Gastroesophageal sphincter (tissue), 3 donors: ENCODE results near the gene TP53I3.

ENCODE experiments used
- EP300 ChIP-seq: sonication (generic); formaldehyde crosslinking; IDR thresholded peaks from one replicate; pipeline ENCODE4 v1.6.1; 2017; ENCODE audit warnings: antibody characterized with exemption, mild to moderate bottlenecking
- TF ChIP-seq, protein P1 (sequence below), 4 experiments: fragments of 200-600 bp in 2 of 4; fragments of 450-650 bp in 2 of 4; sonication (generic) in 1 of 4; IDR thresholded peaks; one replicate each; pipeline ENCODE4 v1.5.1; 2017 to 2019; ENCODE audit warnings: antibody characterized with exemption in 4 of 4, mild to moderate bottlenecking in 2 of 4, moderate library complexity in 2 of 4

DNA sequence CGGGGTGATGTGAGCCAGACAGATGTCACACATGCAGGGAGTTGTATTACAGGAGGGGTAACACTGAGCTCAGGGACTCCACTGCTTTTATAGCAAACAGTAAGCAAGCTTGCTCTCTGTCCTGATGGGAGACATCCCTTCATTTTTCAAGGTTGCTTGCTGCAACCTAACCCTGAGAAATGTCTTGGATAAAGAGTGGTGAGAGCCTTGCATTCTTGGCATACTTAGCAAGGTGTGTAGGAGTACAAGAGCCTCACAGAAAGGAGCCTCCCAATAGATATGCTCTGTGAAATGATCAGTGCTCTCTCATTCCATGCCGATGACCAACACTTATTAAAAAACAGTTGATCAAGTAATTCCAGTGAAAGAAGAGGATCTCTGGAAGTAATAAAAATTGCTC lies 30.4 kb upstream of the TP53I3 start:
- no peak for TF ChIP-seq EP300
- TF ChIP-seq, protein P1, sequence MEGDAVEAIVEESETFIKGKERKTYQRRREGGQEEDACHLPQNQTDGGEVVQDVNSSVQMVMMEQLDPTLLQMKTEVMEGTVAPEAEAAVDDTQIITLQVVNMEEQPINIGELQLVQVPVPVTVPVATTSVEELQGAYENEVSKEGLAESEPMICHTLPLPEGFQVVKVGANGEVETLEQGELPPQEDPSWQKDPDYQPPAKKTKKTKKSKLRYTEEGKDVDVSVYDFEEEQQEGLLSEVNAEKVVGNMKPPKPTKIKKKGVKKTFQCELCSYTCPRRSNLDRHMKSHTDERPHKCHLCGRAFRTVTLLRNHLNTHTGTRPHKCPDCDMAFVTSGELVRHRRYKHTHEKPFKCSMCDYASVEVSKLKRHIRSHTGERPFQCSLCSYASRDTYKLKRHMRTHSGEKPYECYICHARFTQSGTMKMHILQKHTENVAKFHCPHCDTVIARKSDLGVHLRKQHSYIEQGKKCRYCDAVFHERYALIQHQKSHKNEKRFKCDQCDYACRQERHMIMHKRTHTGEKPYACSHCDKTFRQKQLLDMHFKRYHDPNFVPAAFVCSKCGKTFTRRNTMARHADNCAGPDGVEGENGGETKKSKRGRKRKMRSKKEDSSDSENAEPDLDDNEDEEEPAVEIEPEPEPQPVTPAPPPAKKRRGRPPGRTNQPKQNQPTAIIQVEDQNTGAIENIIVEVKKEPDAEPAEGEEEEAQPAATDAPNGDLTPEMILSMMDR (IDR thresholded peaks at IDR 0.05): no peak
